HG03442 (cell line): ENCODE measurements around the gene GCAT.

ENCODE experiments used
- ATAC-seq: cut with Tn5 transposase; IDR thresholded peaks from one replicate; pipeline ENCODE4 v1.9.1; 2021; ENCODE audit warnings: mild to moderate bottlenecking, moderate library complexity; ENCODE audit not compliant: unreplicated experiment

The GCAT gene

GRCh38 chr22:37831472-37831871 is 23.7 kb downstream of the GCAT start:
- ATAC-seq = no peak

GRCh38 chr22:37832022-37832857 is 24.5 kb downstream of the GCAT start:
- ATAC-seq = no peak

GRCh38 chr22:37842015-37842793 is 34.5 kb downstream of the GCAT start:
- ATAC-seq = no peak

- ATAC-seq = peak; percentile 38
These were observed 36.0 kb downstream of the GCAT start for GRCh38 chr22:37843741-37844089.

GRCh38 chr22:37844904-37845329 is 37.2 kb downstream of the GCAT start:
- no peak for ATAC-seq

GRCh38 chr22:37846433-37846832 is 38.7 kb downstream of the GCAT start:
- ATAC-seq = no peak

GRCh38 chr22:37848587-37849088 is 40.9 kb downstream of the GCAT start:
- ATAC-seq = no peak

GRCh38 chr22:37849089-37849751 is 41.5 kb downstream of the GCAT start, which contains the start of gene EIF3L:
Gene EIF3L, plus strand, starts transcription at chr22:37849419. Its CDS starts 31 bp downstream, at chr22:37849450.
- ATAC-seq = peak; percentile 64

- no peak for ATAC-seq
These were observed 43.1 kb downstream of the GCAT start for GRCh38 chr22:37850801-37851200.

GRCh38 chr22:37852418-37852817 is 44.7 kb downstream of the GCAT start:
- ATAC-seq = no peak

- no peak for ATAC-seq
These were observed 47.2 kb downstream of the GCAT start for GRCh38 chr22:37854946-37855345.

- ATAC-seq = no peak
These were observed 47.7 kb downstream of the GCAT start for GRCh38 chr22:37855462-37855861.

GRCh38 chr22:37860796-37861421 is 53.2 kb downstream of the GCAT start:
- ATAC-seq = no peak

GRCh38 chr22:37862570-37863325 is 55.0 kb downstream of the GCAT start:
- no peak for ATAC-seq

- no peak for ATAC-seq
These were observed 57.8 kb downstream of the GCAT start for GRCh38 chr22:37865510-37865909.
